ENCODE data around the gene DNTT. TPM values are rescaled to one million over a fixed set of nuclear protein-coding genes. Genes with fewer than 3 reads are reported as not detected.
A peak's percentile ranks its signal among the peaks of the same experiment; 100 is the strongest.

Gene DNTT
- not detected for total RNA-seq

- intact Hi-C loops (cut with DNase I; ENCODE audit: low total_unique reads), result no loop called here
- no peak for TF ChIP-seq CTCF (IDR thresholded peaks at IDR 0.05)
- TF ChIP-seq POLR2A (IDR thresholded peaks at IDR 0.05), result no peak
- DNase-seq (ENCODE audit: low spot score in 2 of 2), result no peak
- WGBS, 2 donors, result 73 to 80% methylated on average over 3 to 8 of the region's 8 CpGs
- H3K4me3 ChIP-seq (ENCODE audit: low read depth, poor library complexity, severe bottlenecking), result no peak within 1 kb of the TSS
Measured at GRCh38 chr10:96304230-96304629, at the start of gene DNTT. Gene DNTT, plus strand, starts transcription at chr10:96304434. Its CDS starts 64 bp downstream, at chr10:96304498.

- peak in 1 of 2 donors; percentile 26 for DNase-seq (ENCODE audit: low spot score in 2 of 2)
- no peak overlapping the region for H3K4me3 ChIP-seq (ENCODE audit: low read depth, poor library complexity, severe bottlenecking)
- 89% methylated on average over 5 of the region's 5 CpGs for WGBS, 2 donors
- intact Hi-C loops (cut with DNase I; ENCODE audit: low total_unique reads), result no loop called here
- TF ChIP-seq POLR2A (IDR thresholded peaks at IDR 0.05) (no peak), CTCF (IDR thresholded peaks at IDR 0.05) (no peak)
Measured at GRCh38 chr10:96254976-96255375, 49.3 kb upstream of the DNTT start.

DNA sequence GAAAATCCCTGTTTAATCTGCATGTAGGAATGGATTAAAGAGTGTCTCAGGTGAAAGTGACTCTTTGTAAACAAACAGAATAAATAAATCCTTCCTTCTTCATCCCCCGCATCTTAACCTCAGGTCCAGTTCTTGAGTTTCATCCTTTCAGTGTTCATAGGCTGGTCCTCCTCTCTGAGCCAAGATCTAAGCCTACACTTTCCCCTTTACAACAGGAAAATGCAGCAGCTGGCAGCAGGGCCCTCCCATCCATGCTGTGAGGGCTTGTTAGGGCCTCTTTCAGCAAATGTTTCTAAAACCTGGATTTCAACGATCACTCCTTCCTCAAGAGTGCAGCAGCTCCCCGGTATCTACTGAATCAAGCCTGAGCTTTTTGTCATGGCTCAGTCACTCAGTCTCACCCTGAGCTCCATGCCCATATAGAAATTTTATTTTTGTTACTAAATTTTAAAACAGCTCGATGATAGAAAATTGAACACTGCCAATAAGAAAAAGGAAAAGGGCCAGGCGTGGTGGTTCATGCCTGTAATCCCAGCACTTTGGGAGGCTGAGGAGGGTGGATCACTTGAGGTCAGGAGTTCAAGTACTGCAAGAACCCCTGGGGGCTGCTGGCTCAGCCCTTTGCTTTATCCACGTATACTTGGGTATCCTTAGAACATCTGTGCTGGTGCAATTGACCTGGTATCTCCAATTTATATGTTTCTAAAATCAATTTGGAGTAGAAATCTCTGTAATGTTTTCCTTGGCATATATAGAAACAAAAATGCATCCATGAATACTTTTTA is 48.5 kb upstream of the DNTT start:
- no peak for DNase-seq (ENCODE audit: low spot score in 2 of 2)
- TF ChIP-seq POLR2A (IDR thresholded peaks at IDR 0.05) (no peak), CTCF (IDR thresholded peaks at IDR 0.05) (no peak)
- 45 to 71% methylated on average over 6 of the region's 6 CpGs for WGBS, 2 donors
- intact Hi-C loops (cut with DNase I; ENCODE audit: low total_unique reads), result no loop called here
- no peak overlapping the region for H3K4me3 ChIP-seq (ENCODE audit: low read depth, poor library complexity, severe bottlenecking)

GRCh38 chr10:96257944-96258343 is 46.3 kb upstream of the DNTT start:
- TF ChIP-seq POLR2A (IDR thresholded peaks at IDR 0.05) (no peak), CTCF (IDR thresholded peaks at IDR 0.05) (no peak)
- intact Hi-C loops (cut with DNase I; ENCODE audit: low total_unique reads), result no loop called here
- no peak overlapping the region for H3K4me3 ChIP-seq (ENCODE audit: low read depth, poor library complexity, severe bottlenecking)
- WGBS, 2 donors, result 53 to 63% methylated on average over 4 of the region's 4 CpGs
- no peak for DNase-seq (ENCODE audit: low spot score in 2 of 2)

DNA sequence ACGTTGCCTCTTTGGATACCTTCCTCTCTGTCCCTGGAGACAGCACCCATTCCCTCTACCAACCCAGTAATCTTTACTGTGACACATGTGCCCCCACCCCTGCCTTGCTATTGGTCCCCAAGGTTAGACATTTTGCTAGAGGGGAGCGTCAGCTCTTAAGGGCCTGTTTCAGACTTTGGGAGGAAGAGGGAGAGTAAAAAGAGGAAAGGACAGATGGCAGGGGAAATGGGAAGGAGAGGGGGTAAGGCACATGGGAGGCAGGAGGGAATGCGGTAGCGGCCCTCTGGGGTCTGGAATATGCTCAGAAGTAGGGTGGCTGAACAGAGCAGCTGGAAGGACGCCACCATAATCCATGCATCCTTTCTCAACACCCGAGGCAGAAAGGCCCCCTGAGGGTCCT is 45.1 kb upstream of the DNTT start:
- DNase-seq (ENCODE audit: low spot score in 2 of 2), result no peak
- intact Hi-C loops (cut with DNase I; ENCODE audit: low total_unique reads), result no loop called here

More for the DNA sequence above, 45.1 kb upstream of the DNTT start:
- no peak overlapping the region for H3K4me3 ChIP-seq (ENCODE audit: low read depth, poor library complexity, severe bottlenecking)
- 50 to 61% methylated on average over 6 of the region's 6 CpGs for WGBS, 2 donors
- TF ChIP-seq CTCF (IDR thresholded peaks at IDR 0.05) (no peak), POLR2A (IDR thresholded peaks at IDR 0.05) (no peak)

All from lower leg skin (tissue), 4 donors.